GM21786 (cell line): ENCODE results near the gene FAF1.
"Not testable (repeated sequence)": the region's sequence is repeated elsewhere in the genome, so short reads cannot be mapped to it uniquely, and the experiment has no call there.

ENCODE experiments used
- ATAC-seq: cut with Tn5 transposase; IDR thresholded peaks from one replicate; pipeline ENCODE4 v1.9.1; 2021; ENCODE audit not compliant: unreplicated experiment

FAF1 gene

DNA sequence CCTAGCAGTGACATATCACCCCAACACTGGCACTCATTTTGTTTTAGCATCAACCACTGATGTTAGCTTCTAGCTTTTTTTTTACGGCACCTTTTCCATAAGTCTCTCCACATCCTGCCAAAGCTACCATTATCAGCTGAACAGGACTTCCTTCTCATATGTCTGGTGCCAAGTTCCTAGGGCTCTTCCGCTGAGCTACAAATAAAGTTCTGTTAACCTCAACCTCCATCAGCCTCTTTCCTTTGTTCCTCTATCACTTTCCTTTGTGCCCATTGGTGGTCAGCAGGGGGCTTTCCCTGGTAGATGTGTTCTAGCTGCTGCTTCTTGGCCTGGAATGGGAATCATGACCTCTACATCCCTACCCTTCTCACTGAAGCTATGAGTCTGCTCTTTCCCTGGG, 163.8 kb downstream of the FAF1 start:
- no peak for ATAC-seq

DNA sequence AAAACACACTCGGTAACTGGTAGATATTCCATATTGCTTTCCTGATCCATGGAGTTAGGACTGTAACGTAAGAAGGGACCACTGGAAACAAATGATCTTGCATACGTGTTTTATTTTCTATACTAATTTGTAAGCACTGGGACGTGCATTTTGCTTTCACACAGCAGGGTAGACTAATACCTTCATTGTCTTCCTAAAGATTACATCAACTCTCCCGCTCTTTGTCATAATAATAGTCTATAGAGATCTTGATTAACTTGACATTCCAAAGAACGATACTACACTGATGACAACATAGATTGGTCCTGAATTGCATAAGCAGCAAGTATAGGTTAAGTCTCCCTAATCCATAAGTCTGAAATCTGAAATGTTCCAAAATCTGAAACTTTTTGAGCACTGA, 166.5 kb downstream of the FAF1 start:
- ATAC-seq = no peak

DNA sequence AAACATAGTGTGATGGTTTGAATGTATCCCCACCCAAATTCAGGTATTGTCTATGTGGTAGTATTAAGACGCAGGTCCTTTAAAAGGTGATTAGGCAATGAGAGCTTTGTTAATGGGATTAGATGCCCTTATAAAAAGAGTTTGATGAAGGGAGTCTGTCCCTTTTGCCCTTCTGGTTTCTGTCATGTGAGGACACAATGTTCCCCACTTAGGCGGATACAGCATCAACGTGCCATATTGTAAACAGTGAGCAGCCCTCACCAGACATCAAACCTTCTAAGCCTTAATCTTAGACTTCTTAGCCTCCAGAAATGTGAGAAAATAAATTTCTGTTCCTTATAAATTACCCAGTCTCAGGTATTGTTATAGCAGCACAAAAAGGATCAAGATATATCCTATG, 172.8 kb downstream of the FAF1 start:
- no peak for ATAC-seq

DNA sequence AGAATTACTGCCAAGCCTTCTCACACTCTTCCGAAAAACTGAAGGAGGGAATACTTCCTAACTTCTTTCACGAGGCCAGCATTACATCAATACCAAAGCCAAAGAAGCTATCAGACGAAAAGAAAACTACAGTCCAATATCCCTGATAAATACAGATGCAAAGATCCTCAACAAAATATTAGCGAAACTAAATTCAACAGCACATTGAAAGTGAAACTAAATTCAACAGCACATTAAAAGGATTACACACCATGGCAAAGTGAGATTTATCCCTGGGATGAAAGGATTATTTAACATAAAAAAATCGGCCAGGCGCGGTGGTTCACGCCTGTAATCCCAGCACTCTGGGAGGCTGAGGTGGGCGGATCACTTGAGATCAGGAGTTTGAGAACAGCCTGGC, 176.8 kb downstream of the FAF1 start:
- no peak for ATAC-seq

GRCh38 chr1:50780797-50781196, 179.3 kb downstream of the FAF1 start:
- no peak for ATAC-seq

DNA sequence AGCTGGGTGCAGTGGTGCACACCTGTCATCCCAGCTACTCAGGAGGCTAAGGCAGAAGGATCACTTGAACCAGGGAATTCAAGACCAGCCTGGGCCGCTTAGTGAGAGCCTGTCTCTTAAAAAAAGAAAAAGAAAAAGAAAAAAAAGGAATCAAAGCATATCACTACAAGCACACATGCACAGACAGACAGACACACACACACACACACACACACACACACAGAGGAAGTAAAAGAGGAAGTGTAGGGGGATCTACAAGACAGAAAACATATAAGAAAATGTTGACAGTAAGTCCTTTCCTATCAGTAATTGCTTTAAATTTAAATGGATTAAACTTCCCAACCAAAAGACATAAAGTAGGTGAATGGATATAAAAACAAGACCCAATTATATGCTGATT, 180.3 kb downstream of the FAF1 start:
- no peak for ATAC-seq

DNA sequence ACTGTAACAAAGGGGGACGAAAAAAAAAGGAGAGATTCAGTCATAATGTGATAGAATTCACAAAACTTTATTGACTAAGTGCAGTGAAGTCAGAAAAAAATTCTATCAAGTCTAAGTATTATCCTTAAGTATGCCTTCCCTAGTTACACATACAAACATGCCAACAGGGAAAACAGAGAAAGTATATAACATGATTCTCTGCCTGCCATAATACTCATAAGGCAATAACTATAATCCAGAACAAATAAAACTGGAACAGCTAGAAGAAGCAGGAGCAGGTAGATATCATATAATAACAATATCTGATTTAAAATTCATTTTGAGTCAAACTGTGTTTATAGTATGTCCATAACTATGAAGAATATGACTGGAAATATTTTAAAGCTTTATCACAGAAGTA, 184.3 kb downstream of the FAF1 start:
- no peak for ATAC-seq

- ATAC-seq = peak; percentile 53
These were observed 185.2 kb downstream of the FAF1 start for GRCh38 chr1:50774759-50775351.

GRCh38 chr1:50766688-50767087, 193.4 kb downstream of the FAF1 start:
- no peak for ATAC-seq

- ATAC-seq = not testable (repeated sequence)
These were observed 203.5 kb downstream of the FAF1 start for GRCh38 chr1:50756543-50756942.

DNA sequence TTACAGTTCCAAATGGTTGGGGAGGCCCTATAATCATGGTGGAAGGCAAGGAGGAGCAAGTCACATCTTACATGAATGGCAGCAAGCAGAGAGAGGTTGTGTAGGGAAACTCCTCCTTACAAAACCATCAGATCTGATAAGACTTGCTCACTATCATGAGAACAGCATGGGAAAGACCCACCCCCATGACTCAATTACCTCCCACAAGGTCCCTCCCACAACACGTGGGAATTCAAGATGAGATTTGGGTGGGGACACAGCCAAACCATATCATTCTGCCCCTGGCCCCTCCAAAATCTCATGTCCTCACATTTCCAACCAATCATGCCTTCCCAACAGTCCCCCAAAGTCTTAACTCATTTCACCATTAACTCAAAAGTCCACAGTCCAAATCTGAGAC, 205.3 kb downstream of the FAF1 start:
- not testable (repeated sequence) for ATAC-seq

- no peak for ATAC-seq
These were observed 209.9 kb downstream of the FAF1 start for GRCh38 chr1:50750021-50750619.

DNA sequence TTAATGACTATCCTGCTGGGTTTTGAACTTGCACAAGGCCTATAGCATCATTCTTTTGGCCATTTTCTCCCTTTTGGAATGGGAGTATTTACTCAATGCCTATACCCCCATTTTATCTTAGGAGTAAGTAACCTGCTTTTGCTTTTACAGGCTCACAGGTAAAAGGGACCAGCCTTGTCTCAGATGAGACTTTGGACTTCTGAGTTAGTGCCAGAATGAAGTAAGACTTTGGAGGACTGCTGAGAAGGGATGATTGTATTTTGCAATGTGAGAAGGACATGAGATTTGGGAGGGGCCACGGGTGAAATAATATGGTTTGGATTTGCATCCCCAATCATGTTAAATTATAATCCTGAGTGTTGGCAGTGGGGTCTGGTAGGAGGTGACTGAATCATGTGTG, 212.7 kb downstream of the FAF1 start:
- ATAC-seq = no peak

DNA sequence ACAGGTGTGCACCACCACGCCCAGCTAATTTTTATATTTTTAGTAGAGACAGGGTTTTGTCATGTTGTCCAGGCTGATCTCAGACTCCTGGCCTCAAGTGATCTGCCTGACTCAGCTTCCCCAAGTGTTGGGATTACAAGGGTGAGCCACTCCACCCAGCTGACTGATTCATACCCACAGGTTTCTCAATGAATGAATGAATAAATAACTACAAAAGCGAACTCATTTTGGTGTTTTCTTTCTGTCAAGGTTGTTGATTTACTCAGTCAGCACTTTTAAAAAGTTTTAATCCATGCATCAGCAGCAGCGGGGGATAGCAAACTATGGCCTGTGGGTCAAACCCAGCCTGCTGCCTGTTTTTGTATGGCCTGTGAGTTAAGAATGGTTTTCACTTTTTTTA, 217.5 kb downstream of the FAF1 start:
- ATAC-seq = no peak

DNA sequence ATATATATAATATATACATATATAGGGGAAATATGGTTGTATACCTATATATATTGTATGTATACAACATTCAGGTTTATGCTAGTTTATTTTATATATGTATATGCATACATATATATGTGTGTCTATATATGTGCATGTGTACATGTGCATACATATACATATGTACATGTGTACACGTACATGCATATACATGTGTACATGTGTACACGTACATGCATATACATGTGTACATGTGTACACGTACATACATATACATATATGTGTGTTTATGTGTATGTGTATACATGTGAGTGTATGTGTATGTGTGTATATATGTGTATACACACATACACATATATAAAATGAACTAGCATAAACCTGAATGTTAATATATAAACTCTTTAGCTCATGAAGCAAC, 220.9 kb downstream of the FAF1 start:
- ATAC-seq = no peak

DNA sequence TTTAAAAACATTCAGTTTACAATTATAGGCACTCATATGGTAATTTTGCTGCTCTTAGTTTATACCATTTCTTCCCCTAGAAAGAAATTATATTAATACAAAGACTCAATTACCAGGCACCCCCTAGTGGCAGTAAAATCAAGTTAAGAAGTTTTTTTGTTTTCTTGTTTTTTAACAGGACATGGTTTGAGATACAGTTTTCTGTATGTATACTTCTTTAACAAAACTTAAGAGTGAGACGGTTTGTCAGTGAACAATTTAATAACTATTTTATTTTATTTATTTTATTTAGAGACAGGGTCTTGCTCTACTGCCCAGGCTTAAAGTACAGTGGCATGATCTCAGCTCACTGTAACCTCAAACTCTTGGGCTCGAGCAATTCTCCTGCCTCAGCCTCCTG, 224.6 kb downstream of the FAF1 start:
- ATAC-seq = no peak

DNA sequence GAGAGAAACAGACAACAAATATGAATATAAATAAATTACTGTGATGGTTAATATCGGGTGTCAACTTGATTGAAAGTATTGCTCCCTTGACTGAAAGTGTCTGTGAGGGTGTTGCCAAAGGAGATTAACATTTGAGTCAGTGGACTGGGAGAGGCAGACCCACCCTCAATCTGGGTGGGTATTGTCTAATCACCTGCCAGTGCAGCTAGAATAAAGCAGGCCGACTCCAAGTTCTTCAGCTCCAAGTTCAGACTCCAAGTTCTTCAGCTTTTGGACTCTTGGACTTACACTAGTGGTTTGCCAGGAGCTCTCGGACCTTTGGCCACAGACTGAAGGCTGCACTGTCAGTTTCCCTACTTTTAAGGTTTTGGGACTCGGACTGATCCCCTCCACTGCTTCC, 232.5 kb downstream of the FAF1 start:
- not testable (repeated sequence) for ATAC-seq

GRCh38 chr1:50724626-50725286, 235.3 kb downstream of the FAF1 start:
- ATAC-seq = peak; percentile 89

DNA sequence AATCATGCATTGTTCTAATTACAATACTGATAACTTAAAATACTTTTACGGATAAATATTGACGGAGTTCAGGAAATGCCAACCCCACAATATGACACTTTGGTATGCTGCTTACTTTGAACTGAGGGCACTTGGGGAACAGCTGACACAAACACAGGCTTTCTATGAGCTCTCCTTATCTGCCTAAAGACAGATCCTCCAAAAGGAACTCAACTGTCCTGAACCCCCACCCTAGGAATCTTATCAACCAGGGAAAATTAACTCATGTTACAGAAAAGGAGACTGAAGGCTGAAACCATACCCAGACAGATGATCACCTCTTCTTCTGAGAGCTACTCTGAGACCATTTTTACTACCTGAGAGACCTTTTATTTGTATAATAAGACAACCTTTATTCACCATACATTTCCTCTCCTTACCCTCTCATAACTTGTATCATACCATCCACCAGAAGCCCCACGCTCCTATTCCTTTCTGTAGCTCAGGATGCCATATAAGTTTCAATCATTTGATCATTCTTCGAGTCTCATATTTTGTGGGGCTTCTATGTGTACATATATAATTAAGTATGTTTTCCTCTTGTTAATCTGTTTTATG, 239.5 kb downstream of the FAF1 start:
- no peak for ATAC-seq

DNA sequence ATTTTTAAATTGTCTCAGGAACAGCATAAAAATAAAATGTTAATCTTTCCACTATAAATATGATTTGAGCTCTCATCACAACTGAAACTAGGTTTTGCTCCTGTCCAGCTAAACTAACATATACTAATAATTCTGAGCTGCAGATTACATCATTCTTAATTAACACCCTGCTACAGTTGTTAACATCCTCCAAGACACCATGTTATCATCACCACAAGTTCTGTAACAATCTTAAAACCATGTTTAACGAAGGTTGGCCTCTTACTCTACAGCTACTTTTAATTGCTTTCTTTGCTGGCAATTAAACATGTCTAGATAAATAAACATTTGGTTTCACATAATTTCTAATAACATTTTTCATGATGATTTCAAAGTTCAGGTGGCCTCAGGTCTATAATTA, 240.9 kb downstream of the FAF1 start:
- ATAC-seq = no peak

DNA sequence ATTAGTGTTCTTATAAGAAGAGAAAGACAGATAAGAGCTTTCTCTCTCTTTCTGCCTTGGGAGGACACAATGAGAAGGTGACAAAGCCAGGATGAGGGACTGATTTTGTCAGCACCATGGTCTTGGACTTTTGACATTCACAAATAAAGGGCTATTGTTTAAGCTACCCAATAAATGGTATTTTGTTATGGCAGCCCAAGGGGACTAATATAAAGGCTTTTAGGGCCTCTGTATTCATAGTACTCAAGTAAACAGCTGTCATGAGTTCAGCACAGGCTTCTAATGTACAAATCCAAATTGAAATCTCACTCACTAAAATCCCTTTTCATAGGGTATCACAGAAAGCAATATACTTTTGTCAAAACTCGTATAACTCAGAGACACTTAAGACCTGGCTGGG, 242.7 kb downstream of the FAF1 start:
- no peak for ATAC-seq

DNA sequence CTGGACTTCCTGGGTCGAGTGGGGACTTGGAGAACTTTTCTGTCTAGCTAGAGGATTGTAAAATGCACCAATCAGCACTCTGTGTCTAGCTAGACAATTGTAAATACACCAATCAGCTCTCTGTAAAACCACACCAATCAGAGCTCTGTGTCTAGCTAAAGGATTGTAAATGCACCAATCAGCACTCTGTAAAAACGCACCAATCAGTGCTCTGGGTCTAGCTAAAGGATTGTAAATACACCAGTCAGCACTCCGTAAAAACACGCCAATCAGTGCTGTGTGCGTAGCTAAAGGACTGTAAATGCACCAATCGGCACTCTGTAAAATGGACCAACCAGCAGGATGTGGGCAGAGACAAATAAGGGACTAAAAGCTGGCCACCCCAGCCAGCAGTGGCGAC, 243.6 kb downstream of the FAF1 start:
- ATAC-seq = not testable (repeated sequence)
